Activated CD4-positive, alpha-beta memory T cell treated with anti-CD3 and anti-CD28 coated beads, Interleukin-2, amount 10 ng/mL, durations not matched to agents 7 days and 5 days (primary cell): ENCODE measurements around the gene RRAS2. TPM values are rescaled to one million over a fixed set of nuclear protein-coding genes. Genes with fewer than 3 reads are reported as not detected.

Experiments
- CTCF ChIA-PET: fragments of 350-600 bp; sonication (Branson Sonifier 250); formaldehyde crosslinking; loops from one replicate; lab custom pipeline; 2021; ENCODE audit warnings: antibody characterized with exemption, inconsistent platforms; lab: Charles Lee
- POLR2A ChIA-PET: fragments of 350-600 bp; sonication (Branson Sonifier 250); formaldehyde crosslinking; loops from one replicate; lab custom pipeline; 2021; ENCODE audit warnings: antibody characterized with exemption; lab: Charles Lee
- DNase-seq: peaks from one replicate; pipeline ENCODE4 v3.0.0-alpha.2; 2020
- H3K27ac Mint-ChIP-seq: one replicate; pipeline ENCODE4 v1.8.0; 2021; ENCODE audit warnings: mild to moderate bottlenecking, mixed read lengths
- H3K27me3 Mint-ChIP-seq: one replicate; pipeline ENCODE4 v1.8.0; 2021; ENCODE audit warnings: mixed read lengths
- H3K36me3 Mint-ChIP-seq: one replicate; pipeline ENCODE4 v1.8.0; 2021; ENCODE audit warnings: low read depth, mixed read lengths
- H3K4me1 Mint-ChIP-seq: one replicate; pipeline ENCODE4 v1.8.0; 2021; ENCODE audit warnings: mixed read lengths
- H3K4me3 Mint-ChIP-seq: one replicate; pipeline ENCODE4 v1.8.0; 2021; ENCODE audit warnings: mild to moderate bottlenecking, mixed read lengths
- H3K9me3 Mint-ChIP-seq: one replicate; pipeline ENCODE4 v1.8.0; 2021; ENCODE audit warnings: mixed read lengths
- total RNA-seq, 2 experiments: library from RNA; stranded (reverse); gene quantifications; one replicate each; pipeline ENCODE4 v1.2.3, GENCODE V29; 2021

The RRAS2 gene
- total RNA-seq, 2 experiments from 2014 or later, result 55.7 to 58.5 TPM

- Mint-ChIP-seq H3K36me3 (peaks cover 4% of the 10 kb centered on the region), H3K4me3 (no peak overlapping the region), H3K4me1 (peaks cover 34% of the 10 kb centered on the region), H3K27ac (no peak overlapping the region), H3K9me3 (no peaks in the 10 kb centered on the region), H3K27me3 (no peaks in the 10 kb centered on the region)
- no peak for DNase-seq
- CTCF ChIA-PET, result interaction anchor here (0.6 to 1.3 kb wide), 3 partner anchors 13 to 146 kb away, joined by 3 read pairs; no protein-coding TSS in a partner anchor
- POLR2A ChIA-PET, result no interaction called here
Measured at GRCh38 chr11:14310679-14311078, 48.3 kb downstream of the RRAS2 start.

- Mint-ChIP-seq H3K4me3 (no peak overlapping the region), H3K27ac (no peak overlapping the region), H3K27me3 (no peaks in the 10 kb centered on the region), H3K36me3 (no peaks in the 10 kb centered on the region), H3K9me3 (no peaks in the 10 kb centered on the region), H3K4me1 (peaks cover 28% of the 10 kb centered on the region)
- CTCF ChIA-PET, result interaction anchor here (0.5 to 2.6 kb wide), 6 partner anchors 12 to 175 kb away, joined by 3 to 42 read pairs (median 4); no protein-coding TSS in a partner anchor
- POLR2A ChIA-PET, result no interaction called here
- no peak for DNase-seq
Measured at GRCh38 chr11:14309425-14310192, 49.4 kb downstream of the RRAS2 start.

GRCh38 chr11:14308897-14309387 is 50.0 kb downstream of the RRAS2 start:
- no peaks in the 10 kb centered on the region for H3K27me3 Mint-ChIP-seq
- POLR2A ChIA-PET, result interaction anchor here (1.3 kb wide), 1 partner anchor 30 kb away, joined by 3 read pairs; no protein-coding TSS in a partner anchor
- CTCF ChIA-PET, result interaction anchor here (0.7 to 2.6 kb wide), 26 partner anchors 9 to 352 kb away, joined by 3 to 42 read pairs (median 4); no protein-coding TSS in a partner anchor

GRCh38 chr11:14308114-14308896 is 50.7 kb downstream of the RRAS2 start:
- ChIA-PET CTCF (interaction anchor here (0.6 to 2.6 kb wide), 39 partner anchors 10 to 600 kb away, joined by 3 to 42 read pairs (median 4); no protein-coding TSS in a partner anchor), POLR2A (interaction anchor here (0.7 to 1.3 kb wide), 2 partner anchors 12 to 30 kb away, joined by 3 to 5 read pairs; no protein-coding TSS in a partner anchor)
- no peaks in the 10 kb centered on the region for H3K36me3 Mint-ChIP-seq
- no peak overlapping the region for H3K4me3 Mint-ChIP-seq
- DNase-seq, result no peak
- no peak overlapping the region for H3K27ac Mint-ChIP-seq
- H3K4me1 Mint-ChIP-seq, result peaks cover 21% of the 10 kb centered on the region
- H3K27me3 Mint-ChIP-seq, result no peaks in the 10 kb centered on the region
- no peaks in the 10 kb centered on the region for H3K9me3 Mint-ChIP-seq

More at GRCh38 chr11:14308897-14309387, 50.0 kb downstream of the RRAS2 start:
- no peak overlapping the region for H3K4me3 Mint-ChIP-seq
- DNase-seq, result no peak
- no peaks in the 10 kb centered on the region for H3K9me3 Mint-ChIP-seq
- H3K27ac Mint-ChIP-seq, result no peak overlapping the region
- peaks cover 26% of the 10 kb centered on the region for H3K4me1 Mint-ChIP-seq
- no peaks in the 10 kb centered on the region for H3K36me3 Mint-ChIP-seq

- POLR2A ChIA-PET, result interaction anchor here (0.7 kb wide), 1 partner anchor 52 kb away, joined by 3 read pairs; no protein-coding TSS in a partner anchor
- DNase-seq, result no peak
- peaks cover 19% of the 10 kb centered on the region for H3K4me1 Mint-ChIP-seq
- no peaks in the 10 kb centered on the region for H3K9me3 Mint-ChIP-seq
- no peak overlapping the region for H3K4me3 Mint-ChIP-seq
- CTCF ChIA-PET, result interaction anchor here (0.6 to 8.0 kb wide), 2 partner anchors 113 to 148 kb away, joined by 3 to 146 read pairs; no protein-coding TSS in a partner anchor
- H3K36me3 Mint-ChIP-seq, result no peaks in the 10 kb centered on the region
- no peak overlapping the region for H3K27ac Mint-ChIP-seq
- H3K27me3 Mint-ChIP-seq, result no peaks in the 10 kb centered on the region
Measured at GRCh38 chr11:14306481-14306880, 52.5 kb downstream of the RRAS2 start.

GRCh38 chr11:14305649-14306048 is 53.3 kb downstream of the RRAS2 start:
- no peak for DNase-seq
- Mint-ChIP-seq H3K36me3 (no peaks in the 10 kb centered on the region), H3K4me1 (peaks cover 19% of the 10 kb centered on the region), H3K9me3 (no peaks in the 10 kb centered on the region), H3K27ac (no peak overlapping the region), H3K27me3 (no peaks in the 10 kb centered on the region), H3K4me3 (no peak overlapping the region)
- ChIA-PET POLR2A (interaction anchor here (1.3 to 1.6 kb wide), 2 partner anchors 28 to 68 kb away, joined by 3 to 4 read pairs; no protein-coding TSS in a partner anchor), CTCF (interaction anchor here (1.5 to 8.0 kb wide), 2 partner anchors 8 to 149 kb away, joined by 5 to 146 read pairs; no protein-coding TSS in a partner anchor)

- no peak for DNase-seq
- Mint-ChIP-seq H3K4me3 (no peak overlapping the region), H3K36me3 (no peaks in the 10 kb centered on the region), H3K27ac (no peak overlapping the region), H3K27me3 (no peaks in the 10 kb centered on the region), H3K9me3 (no peaks in the 10 kb centered on the region), H3K4me1 (peaks cover 19% of the 10 kb centered on the region)
- POLR2A ChIA-PET, result interaction anchor here (0.9 to 1.6 kb wide), 4 partner anchors 13 to 150 kb away, joined by 3 to 4 read pairs (median 3); no protein-coding TSS in a partner anchor
- CTCF ChIA-PET, result interaction anchor here (1.1 to 8.0 kb wide), 6 partner anchors 9 to 150 kb away, joined by 3 to 146 read pairs (median 4); no protein-coding TSS in a partner anchor
Measured at GRCh38 chr11:14304601-14305000, 54.4 kb downstream of the RRAS2 start.

GRCh38 chr11:14300661-14301304 is 58.2 kb downstream of the RRAS2 start:
- Mint-ChIP-seq H3K4me3 (no peak overlapping the region), H3K4me1 (peaks cover 18% of the 10 kb centered on the region), H3K36me3 (peaks cover 3% of the 10 kb centered on the region), H3K27ac (no peak overlapping the region), H3K27me3 (no peaks in the 10 kb centered on the region), H3K9me3 (no peaks in the 10 kb centered on the region)
- DNase-seq, result peak; percentile 64
- ChIA-PET POLR2A (interaction anchor here (1.0 to 1.7 kb wide), 5 partner anchors 14 to 154 kb away, joined by 3 to 10 read pairs (median 3); no protein-coding TSS in a partner anchor), CTCF (interaction anchor here (0.6 to 8.0 kb wide), 25 partner anchors 10 to 705 kb away, joined by 3 to 146 read pairs (median 3); no protein-coding TSS in a partner anchor)

- Mint-ChIP-seq H3K4me3 (no peak overlapping the region), H3K36me3 (peaks cover 9% of the 10 kb centered on the region), H3K27me3 (no peaks in the 10 kb centered on the region), H3K4me1 (peaks cover 19% of the 10 kb centered on the region), H3K27ac (no peak overlapping the region), H3K9me3 (no peaks in the 10 kb centered on the region)
- CTCF ChIA-PET, result interaction anchor here (0.7 to 8.0 kb wide), 9 partner anchors 11 to 180 kb away, joined by 3 to 146 read pairs (median 5); no protein-coding TSS in a partner anchor
- no peak for DNase-seq
- POLR2A ChIA-PET, result interaction anchor here (1.0 to 1.7 kb wide), 3 partner anchors 13 to 80 kb away, joined by 3 to 5 read pairs (median 3); no protein-coding TSS in a partner anchor
Measured at GRCh38 chr11:14299921-14300320, 59.1 kb downstream of the RRAS2 start.

- ChIA-PET CTCF (interaction anchor here (0.9 to 2.0 kb wide), 4 partner anchors 10 to 334 kb away, joined by 3 to 5 read pairs (median 4); no protein-coding TSS in a partner anchor), POLR2A (no interaction called here)
- Mint-ChIP-seq H3K4me3 (no peak overlapping the region), H3K27ac (peak overlapping the region; percentile 41), H3K27me3 (no peaks in the 10 kb centered on the region), H3K36me3 (peaks cover 72% of the 10 kb centered on the region), H3K4me1 (peaks cover 41% of the 10 kb centered on the region), H3K9me3 (no peaks in the 10 kb centered on the region)
- no peak for DNase-seq
Measured at GRCh38 chr11:14290422-14290821, 68.6 kb downstream of the RRAS2 start.

GRCh38 chr11:14288189-14288935 is 70.6 kb downstream of the RRAS2 start:
- H3K27ac Mint-ChIP-seq, result peak overlapping the region; percentile 91
- no peak for DNase-seq
- CTCF ChIA-PET, result interaction anchor here (1.1 to 3.7 kb wide), 4 partner anchors 12 to 167 kb away, joined by 3 to 15 read pairs (median 6); no protein-coding TSS in a partner anchor

More at GRCh38 chr11:14288189-14288935, 70.6 kb downstream of the RRAS2 start:
- peak overlapping the region; percentile 52 for H3K4me3 Mint-ChIP-seq
- no peaks in the 10 kb centered on the region for H3K27me3 Mint-ChIP-seq
- peaks cover 41% of the 10 kb centered on the region for H3K4me1 Mint-ChIP-seq
- POLR2A ChIA-PET, result interaction anchor here (0.6 to 1.5 kb wide), 6 partner anchors 11 to 231 kb away, joined by 3 to 9 read pairs (median 4); no protein-coding TSS in a partner anchor
- H3K36me3 Mint-ChIP-seq, result peaks cover 64% of the 10 kb centered on the region
- H3K9me3 Mint-ChIP-seq, result no peaks in the 10 kb centered on the region
